OCI-LY7 (cell line): Measurements from ENCODE around the gene RTN4R. TPM values are rescaled to one million over a fixed set of nuclear protein-coding genes. Genes with fewer than 3 reads are reported as not detected.
"Not testable (repeated sequence)": the region's sequence is repeated elsewhere in the genome, so short reads cannot be mapped to it uniquely, and the experiment has no call there.

ENCODE experiments used
- Bru-seq: library from RNA; stranded (reverse); fragments of 400-500 nt; gene quantifications from one replicate; lab custom pipeline; 2021; lab: Mats Ljungman, UMichigan
- BruChase-seq, 2 experiments: library from RNA; stranded (reverse); fragments of 400-500 nt; gene quantifications; one replicate each; lab custom pipeline; 2021; lab: Mats Ljungman, UMichigan
- BruUV-seq: library from RNA; stranded (reverse); fragments of 400-500 nt; replicated peaks from 2 replicates; lab custom pipeline; 2021; lab: Mats Ljungman, UMichigan
- CTCF ChIA-PET: fragments of 300-600 bp; sonication (Branson Sonifier 250); formaldehyde crosslinking; loops from one replicate; lab custom pipeline; 2022; ENCODE audit warnings: antibody characterized with exemption; ENCODE audit not compliant: unreplicated experiment; lab: Charles Lee
- POLR2A ChIA-PET: fragments of 300-600 bp; sonication (Branson Sonifier 250); formaldehyde crosslinking; loops from one replicate; lab custom pipeline; 2022; ENCODE audit warnings: antibody characterized with exemption; lab: Charles Lee
- DNase-seq: peaks from one replicate; pipeline ENCODE4 v3.0.0-alpha.2; 2015; ENCODE audit warnings: low spot score
- H2AFZ ChIP-seq: fragments of 200-600 bp; sonication (generic), shearing (Covaris generic); 2 replicates; pipeline ENCODE4 v1.6.1; 2014; ENCODE audit warnings: mild to moderate bottlenecking, antibody characterized with exemption, low read length, moderate library complexity
- H3K27ac ChIP-seq: fragments of 200-600 bp; sonication (generic); 2 replicates; pipeline ENCODE4 v1.5.1; 2014; ENCODE audit warnings: mixed run types, low read depth, mild to moderate bottlenecking, moderate library complexity, low read length, inconsistent platforms; ENCODE audit not compliant: poor library complexity, severe bottlenecking
- H3K36me3 ChIP-seq: fragments of 200-600 bp; sonication (generic); 2 replicates; pipeline ENCODE4 v1.6.1; 2014; ENCODE audit warnings: mild to moderate bottlenecking, antibody characterized with exemption, low read length, moderate library complexity, mixed read lengths; ENCODE audit not compliant: insufficient read depth
- H3K4me1 ChIP-seq: fragments of 200-600 bp; sonication (generic); 2 replicates; pipeline ENCODE4 v1.5.1; 2014; ENCODE audit warnings: mild to moderate bottlenecking, low read length; ENCODE audit not compliant: insufficient read depth, poor library complexity, severe bottlenecking
- H3K4me2 ChIP-seq: fragments of 200-600 bp; sonication (generic); 2 replicates; pipeline ENCODE4 v1.6.1; 2014; ENCODE audit warnings: mild to moderate bottlenecking, low read length
- H3K4me3 ChIP-seq: fragments of 200-600 bp; sonication (generic); 2 replicates; pipeline ENCODE4 v1.5.1; 2014; ENCODE audit warnings: mild to moderate bottlenecking, low read depth, low read length; ENCODE audit not compliant: poor library complexity, severe bottlenecking
- H3K79me2 ChIP-seq: fragments of 200-600 bp; sonication (generic); 2 replicates; pipeline ENCODE4 v1.6.1; 2016; ENCODE audit warnings: low read depth, mild to moderate bottlenecking, low read length, moderate library complexity, mixed read lengths; ENCODE audit not compliant: insufficient read depth
- H3K9me2 ChIP-seq: fragments of 200-600 bp; sonication (generic); 2 replicates; pipeline ENCODE4 v1.6.1; 2016; ENCODE audit warnings: mild to moderate bottlenecking, low read length, mixed read lengths; ENCODE audit not compliant: insufficient read depth
- H3K9me3 ChIP-seq: fragments of 200-600 bp; sonication (generic); 2 replicates; pipeline ENCODE4 v1.6.1; 2014; ENCODE audit warnings: mild to moderate bottlenecking, mixed run types, low read length, mixed read lengths
- H4K20me1 ChIP-seq: fragments of 200-600 bp; sonication (generic); 2 replicates; pipeline ENCODE4 v1.6.1; 2014; ENCODE audit warnings: mild to moderate bottlenecking, antibody characterized with exemption, low read length, moderate library complexity, mixed read lengths; ENCODE audit not compliant: insufficient read depth
- EZH2phosphoT487 ChIP-seq: fragments of 200-600 bp; sonication (generic); IDR thresholded peaks from 2 replicates; pipeline ENCODE4 v1.6.1; 2018; ENCODE audit warnings: low read depth, borderline replicate concordance, mild to moderate bottlenecking, mixed run types, antibody characterized with exemption, low read length, moderate library complexity, mixed read lengths
- intact Hi-C: fragments of 100-400 bp; cut with micrococcal nuclease; formaldehyde crosslinking; loops from one replicate; pipeline ENCODE4 v1.10.0; 2022; ENCODE audit not compliant: unreplicated experiment
- long read RNA-seq: library from polyadenylated mRNA; stranded (forward); transcript quantifications from one replicate; pipeline ENCODE4 v2.0.0, GENCODE V29; 2022
- total RNA-seq, 2 experiments: library from RNA; depleted of rRNA in 1 of 2; stranded (reverse); fragments of >200 nt in 1 of 2; shearing (Covaris generic) in 1 of 2; gene quantifications; 2 replicates each; pipeline ENCODE4 v1.2.3, GENCODE V29; 2014 to 2022
- TF ChIP-seq, protein P1 (sequence below): fragments of 200-600 bp; sonication (generic); conservative IDR thresholded peaks from 2 replicates; pipeline ENCODE4 v1.5.1; 2014; ENCODE audit warnings: mild to moderate bottlenecking, antibody characterized with exemption, low read length, moderate library complexity, mixed read lengths

Gene RTN4R
- total RNA-seq (2014; rRNA removed; shearing (Covaris generic)): not detected in 2 replicates
- not detected in 2 replicates for total RNA-seq (2022)
- percentile 5 among the genes with signal in this experiment for Bru-seq, nascent RNA
- not detected for BruChase-seq, experiment 1, labeled RNA remaining after a 6-hour chase
- not detected for BruChase-seq, experiment 2, labeled RNA remaining after a 2-hour chase
- long read RNA-seq, partial matches to known transcripts: 0 of 1 reads
- long read RNA-seq, other reads (novel, unspliced or antisense): 0 of 1 reads

DNA sequence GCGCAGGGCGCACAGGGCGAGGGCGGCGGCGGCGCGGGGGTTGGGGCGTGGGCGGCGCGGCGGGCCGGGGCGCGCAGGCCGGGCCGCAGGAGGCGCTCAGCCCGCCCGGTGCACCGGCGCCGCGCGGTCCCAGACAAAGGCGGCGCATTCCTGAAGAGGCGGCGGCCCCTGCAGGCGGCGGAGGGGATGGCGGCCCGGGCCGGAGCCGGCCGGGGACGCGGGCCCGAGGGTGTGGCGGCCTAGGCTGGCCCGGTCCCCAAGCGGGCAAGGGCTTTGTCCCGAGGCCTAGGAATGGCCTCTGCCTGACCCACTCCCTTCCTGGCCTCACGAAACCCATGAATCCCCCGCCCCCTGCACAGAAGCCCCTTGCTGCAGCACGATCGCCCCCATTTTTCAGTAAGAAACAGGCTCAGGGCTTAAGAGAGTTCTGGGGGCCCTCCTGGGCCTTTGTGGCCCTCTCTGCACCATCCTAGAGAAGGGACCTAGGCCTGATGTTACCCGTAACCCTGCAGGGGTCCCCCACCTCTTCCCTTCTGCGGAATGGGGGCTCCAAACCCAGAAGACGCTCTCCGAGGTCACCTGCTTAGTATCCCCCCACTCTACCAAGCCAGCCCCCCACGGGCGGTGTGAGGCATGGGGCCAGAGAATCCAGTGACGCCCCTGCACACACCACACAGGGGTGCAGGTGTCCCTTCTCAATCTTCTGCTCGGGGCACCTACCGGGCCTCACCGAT lies at the start of gene RTN4R:
TSS of gene RTN4R (minus strand) at position 40 of the 734 bp plus-strand sequence. CDS start 226 bp downstream, outside the sequence.
- Histone ChIP-seq H3K4me2 (peak within 1 kb of the TSS; percentile 38), H3K27ac (no peak within 1 kb of the TSS), H3K9me3 (no peaks in the 10 kb centered on the region), H3K79me2 (no peaks in the 10 kb centered on the region), H3K4me3 (peak within 1 kb of the TSS; percentile 22), H4K20me1 (no peaks in the 10 kb centered on the region), H2AFZ (no peak within 1 kb of the TSS), H3K36me3 (no peaks in the 10 kb centered on the region), H3K9me2 (no peaks in the 10 kb centered on the region), H3K4me1 (no peaks in the 10 kb centered on the region)
- no peak for TF ChIP-seq EZH2phosphoT487
- TF ChIP-seq, protein P1, sequence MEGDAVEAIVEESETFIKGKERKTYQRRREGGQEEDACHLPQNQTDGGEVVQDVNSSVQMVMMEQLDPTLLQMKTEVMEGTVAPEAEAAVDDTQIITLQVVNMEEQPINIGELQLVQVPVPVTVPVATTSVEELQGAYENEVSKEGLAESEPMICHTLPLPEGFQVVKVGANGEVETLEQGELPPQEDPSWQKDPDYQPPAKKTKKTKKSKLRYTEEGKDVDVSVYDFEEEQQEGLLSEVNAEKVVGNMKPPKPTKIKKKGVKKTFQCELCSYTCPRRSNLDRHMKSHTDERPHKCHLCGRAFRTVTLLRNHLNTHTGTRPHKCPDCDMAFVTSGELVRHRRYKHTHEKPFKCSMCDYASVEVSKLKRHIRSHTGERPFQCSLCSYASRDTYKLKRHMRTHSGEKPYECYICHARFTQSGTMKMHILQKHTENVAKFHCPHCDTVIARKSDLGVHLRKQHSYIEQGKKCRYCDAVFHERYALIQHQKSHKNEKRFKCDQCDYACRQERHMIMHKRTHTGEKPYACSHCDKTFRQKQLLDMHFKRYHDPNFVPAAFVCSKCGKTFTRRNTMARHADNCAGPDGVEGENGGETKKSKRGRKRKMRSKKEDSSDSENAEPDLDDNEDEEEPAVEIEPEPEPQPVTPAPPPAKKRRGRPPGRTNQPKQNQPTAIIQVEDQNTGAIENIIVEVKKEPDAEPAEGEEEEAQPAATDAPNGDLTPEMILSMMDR: peak; percentile 63
- ChIA-PET POLR2A (no interaction called here), CTCF (no interaction called here)
- intact Hi-C loops: loop anchor here (1.0 kb wide), 1 partner anchor 111 kb away; no protein-coding TSS in a partner anchor
- no TSS peak for BruUV-seq
- DNase-seq: peak; percentile 58

DNA sequence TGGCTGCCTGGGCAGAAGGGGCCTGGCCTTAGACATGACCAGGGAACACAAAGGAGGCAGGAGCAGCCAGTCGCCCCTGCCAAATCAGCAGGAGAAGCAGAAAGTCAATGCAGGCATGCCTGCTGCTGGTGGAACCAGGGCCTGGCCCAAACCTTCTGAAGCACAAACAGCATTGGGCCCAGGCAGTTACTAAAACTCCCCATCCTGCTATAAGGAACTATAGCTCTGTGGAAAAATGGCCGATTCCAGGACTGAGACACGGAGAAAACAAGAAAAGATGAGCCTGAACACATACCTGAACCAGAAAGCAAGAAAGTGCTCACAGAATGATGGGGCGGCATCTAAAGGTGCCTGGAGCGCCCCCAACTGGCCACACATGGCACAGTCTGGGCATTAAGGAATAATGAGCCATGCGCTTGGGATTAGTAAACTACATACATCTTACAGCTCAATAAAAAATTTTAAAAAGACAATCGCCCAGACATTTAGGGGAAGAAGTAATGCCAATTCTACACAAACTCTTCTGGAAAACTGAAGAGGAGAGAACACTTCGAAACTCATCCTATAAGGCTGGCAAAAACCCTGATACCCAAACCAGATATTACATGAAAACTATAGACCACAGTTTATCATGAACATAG lies 49.4 kb upstream of the RTN4R start:
- H3K4me2 ChIP-seq: peak overlapping the region; percentile 79; the same call in 1 of the 2 replicates
- intact Hi-C loops, H3K9me2 ChIP-seq, H3K4me3 ChIP-seq, H4K20me1 ChIP-seq, H3K79me2 ChIP-seq, H3K27ac ChIP-seq, H2AFZ ChIP-seq, CTCF ChIA-PET, H3K9me3 ChIP-seq, POLR2A ChIA-PET, H3K36me3 ChIP-seq: not testable (repeated sequence)
- TF ChIP-seq, protein P1: peak; percentile 82
- peaks cover 21% of the 10 kb centered on the region for H3K4me1 ChIP-seq
- peak; percentile 23 for DNase-seq
- BruUV-seq: TSS peak; percentile 57
